WTC11 (cell line): Measurements from ENCODE around the gene ZNF362. TPM values are rescaled to one million over a fixed set of nuclear protein-coding genes. Genes with fewer than 3 reads are reported as not detected.

Source experiments
- ATAC-seq: fragments of 200-7000 bp; cut with Tn5 transposase; 2 replicates; pipeline ENCODE4 v1.10.0; 2021; ENCODE audit warnings: mild to moderate bottlenecking, moderate library complexity
- CTCF ChIA-PET: fragments of 300-600 bp; sonication (Branson Sonifier 250); formaldehyde crosslinking; loops from one replicate; lab custom pipeline; 2021; ENCODE audit warnings: antibody characterized with exemption; lab: Charles Lee
- POLR2A ChIA-PET: fragments of 350-600 bp; sonication (Branson Sonifier 250); formaldehyde crosslinking; loops from one replicate; lab custom pipeline; 2021; ENCODE audit warnings: antibody characterized with exemption; lab: Charles Lee
- DNase-seq: peaks from one replicate; pipeline ENCODE4 v3.0.0; 2021; ENCODE audit warnings: low spot score
- H3K27ac Mint-ChIP-seq: 2 replicates; pipeline ENCODE4 v1.8.0; 2021; ENCODE audit warnings: mixed read lengths
- H3K27me3 Mint-ChIP-seq: 2 replicates; pipeline ENCODE4 v1.8.0; 2021; ENCODE audit warnings: low read depth, mild to moderate bottlenecking, moderate library complexity, mixed read lengths
- H3K36me3 Mint-ChIP-seq: 2 replicates; pipeline ENCODE4 v1.8.0; 2021; ENCODE audit warnings: mixed read lengths
- H3K4me1 Mint-ChIP-seq: 2 replicates; pipeline ENCODE4 v1.8.0; 2022; ENCODE audit warnings: mixed read lengths
- H3K4me3 Mint-ChIP-seq: 2 replicates; pipeline ENCODE4 v1.8.0; 2021; ENCODE audit warnings: mild to moderate bottlenecking, moderate library complexity, mixed read lengths
- H3K9me3 Mint-ChIP-seq: 2 replicates; pipeline ENCODE4 v1.8.0; 2021; ENCODE audit warnings: mixed read lengths
- ARID4B ChIP-seq: sonication (generic); formaldehyde crosslinking; IDR thresholded peaks from 2 replicates; pipeline ENCODE4 v1.8.0; 2023; ENCODE audit warnings: missing genetic modification reagents, mild to moderate bottlenecking, borderline replicate concordance
- ATF1 ChIP-seq: sonication (generic); formaldehyde crosslinking; IDR thresholded peaks from 2 replicates; pipeline ENCODE4 v1.8.1; 2023; ENCODE audit warnings: mild to moderate bottlenecking, moderate library complexity, missing genetic modification reagents
- ATF6 ChIP-seq: sonication (generic); formaldehyde crosslinking; IDR thresholded peaks from 2 replicates; pipeline ENCODE4 v1.8.1; 2023; ENCODE audit warnings: mild to moderate bottlenecking, missing genetic modification reagents
- CBFB ChIP-seq: sonication (generic); formaldehyde crosslinking; IDR thresholded peaks from 2 replicates; pipeline ENCODE4 v1.8.1; 2022; ENCODE audit warnings: mild to moderate bottlenecking, low read depth, missing genetic modification reagents
- CREB1 ChIP-seq: sonication (generic); formaldehyde crosslinking; IDR thresholded peaks from 2 replicates; pipeline ENCODE4 v1.8.0; 2023; ENCODE audit warnings: mild to moderate bottlenecking, missing genetic modification reagents
- E2F4 ChIP-seq: sonication (generic); formaldehyde crosslinking; IDR thresholded peaks from 2 replicates; pipeline ENCODE4 v1.8.1; 2022; ENCODE audit warnings: low read depth, mild to moderate bottlenecking, moderate library complexity, missing genetic modification reagents, borderline replicate concordance
- ERG ChIP-seq: fragments of 250-450 bp; sonication (Bioruptor Pico); IDR thresholded peaks from 2 replicates; pipeline ENCODE4 v1.8.0; 2021; ENCODE audit warnings: mild to moderate bottlenecking
- ESRRA ChIP-seq: sonication (generic); formaldehyde crosslinking; IDR thresholded peaks from 2 replicates; pipeline ENCODE4 v1.8.1; 2022; ENCODE audit warnings: mild to moderate bottlenecking, missing genetic modification reagents, borderline replicate concordance
- ETV6 ChIP-seq: sonication (generic); formaldehyde crosslinking; IDR thresholded peaks from 2 replicates; pipeline ENCODE4 v1.8.1; 2022; ENCODE audit warnings: mild to moderate bottlenecking, missing genetic modification reagents
- FOXK1 ChIP-seq: sonication (generic); formaldehyde crosslinking; IDR thresholded peaks from 2 replicates; pipeline ENCODE4 v1.8.0; 2022; ENCODE audit warnings: mild to moderate bottlenecking, moderate library complexity, missing genetic modification reagents
- GABPB1 ChIP-seq: sonication (generic); formaldehyde crosslinking; IDR thresholded peaks from 2 replicates; pipeline ENCODE4 v1.8.1; 2023; ENCODE audit warnings: mild to moderate bottlenecking, missing genetic modification reagents
- HMGA2 ChIP-seq: fragments of 250-450 bp; sonication (Bioruptor Pico); IDR thresholded peaks from 2 replicates; pipeline ENCODE4 v1.4.0; 2021; ENCODE audit warnings: mild to moderate bottlenecking, moderate library complexity
- HMGXB4 ChIP-seq: sonication (generic); formaldehyde crosslinking; IDR thresholded peaks from 2 replicates; pipeline ENCODE4 v1.8.1; 2023; ENCODE audit warnings: mild to moderate bottlenecking, moderate library complexity, missing genetic modification reagents
- IRF1 ChIP-seq: sonication (generic); formaldehyde crosslinking; IDR thresholded peaks from 2 replicates; pipeline ENCODE4 v1.8.0; 2023; ENCODE audit warnings: missing genetic modification reagents
- KAT7 ChIP-seq: sonication (generic); formaldehyde crosslinking; IDR thresholded peaks from 2 replicates; pipeline ENCODE4 v1.8.1; 2023; ENCODE audit warnings: missing genetic modification reagents, mild to moderate bottlenecking, borderline replicate concordance
- NR2C2 ChIP-seq: sonication (generic); formaldehyde crosslinking; IDR thresholded peaks from 2 replicates; pipeline ENCODE4 v1.8.0; 2022; ENCODE audit warnings: mild to moderate bottlenecking, missing genetic modification reagents
- SMAD4 ChIP-seq: sonication (generic); formaldehyde crosslinking; IDR thresholded peaks from 2 replicates; pipeline ENCODE4 v1.8.0; 2022; ENCODE audit warnings: mild to moderate bottlenecking, missing genetic modification reagents
- ZNF121 ChIP-seq: sonication (generic); formaldehyde crosslinking; IDR thresholded peaks from 2 replicates; pipeline ENCODE4 v1.8.0; 2023; ENCODE audit warnings: missing genetic modification reagents
- ZNF232 ChIP-seq: sonication (generic); formaldehyde crosslinking; IDR thresholded peaks from 2 replicates; pipeline ENCODE4 v1.8.0; 2022; ENCODE audit warnings: mild to moderate bottlenecking, missing genetic modification reagents
- total RNA-seq: library from RNA; stranded (reverse); gene quantifications from 3 replicates; pipeline ENCODE4 v1.2.3, GENCODE V29; 2021

The ZNF362 gene
- total RNA-seq, 1 experiment from 2014 or later: 24.2 TPM

GRCh38 chr1:33334081-33334552 lies 77.8 kb downstream of the ZNF362 start:
- Mint-ChIP-seq H3K27ac (no peak overlapping the region), H3K9me3 (no peaks in the 10 kb centered on the region)

GRCh38 chr1:33335020-33335419 lies 78.7 kb downstream of the ZNF362 start:
- Mint-ChIP-seq H3K4me3 (no peak overlapping the region), H3K27ac (no peak overlapping the region), H3K36me3 (no peaks in the 10 kb centered on the region), H3K4me1 (peaks cover 28% of the 10 kb centered on the region), H3K9me3 (no peaks in the 10 kb centered on the region), H3K27me3 (peaks cover 33% of the 10 kb centered on the region)
- POLR2A ChIA-PET: no interaction called here
- DNase-seq (no peak), ATAC-seq (no peak)
- CTCF ChIA-PET: interaction anchor here (1.9 to 2.7 kb wide), 2 partner anchors 36 to 39 kb away, joined by 5 to 15 read pairs; no protein-coding TSS in a partner anchor
- TF ChIP-seq IRF1 (CRISPR knock-in tag) (no peak), GABPB1 (CRISPR knock-in tag) (no peak), KAT7 (CRISPR knock-in tag) (no peak), ZNF121 (CRISPR knock-in tag) (no peak), NR2C2 (no peak), ESRRA (CRISPR knock-in tag) (no peak), FOXK1 (CRISPR knock-in tag) (no peak), ERG (no peak), CREB1 (no peak), ATF6 (CRISPR knock-in tag) (no peak)

More at GRCh38 chr1:33334081-33334552, 77.8 kb downstream of the ZNF362 start:
- POLR2A ChIA-PET: no interaction called here
- no peak for TF ChIP-seq ARID4B
- no peak for TF ChIP-seq CBFB
- TF ChIP-seq HMGA2 (CRISPR knock-in tag): no peak
- TF ChIP-seq E2F4 (CRISPR knock-in tag): no peak
- no peak for TF ChIP-seq GABPB1 (CRISPR knock-in tag)
- no peak for TF ChIP-seq ZNF232
- no peak for TF ChIP-seq ATF1 (CRISPR knock-in tag)
- no peak for TF ChIP-seq HMGXB4
- TF ChIP-seq ETV6 (CRISPR knock-in tag): no peak
- TF ChIP-seq SMAD4: no peak
- TF ChIP-seq, all 79 proteins: peak for 0
- CTCF ChIA-PET: interaction anchor here (0.8 to 2.7 kb wide), 4 partner anchors 35 to 207 kb away, joined by 3 to 15 read pairs (median 4); no protein-coding TSS in a partner anchor
- peaks cover 21% of the 10 kb centered on the region for H3K4me1 Mint-ChIP-seq
- H3K4me3 Mint-ChIP-seq: no peak overlapping the region
- no peaks in the 10 kb centered on the region for H3K36me3 Mint-ChIP-seq
- DNase-seq (no peak), ATAC-seq (no peak)
- peaks cover 24% of the 10 kb centered on the region for H3K27me3 Mint-ChIP-seq
